NCI-H345 treated with DMSO at 0.1 percent for 48 hours (cell line): Measurements from ENCODE around the gene TMC5.

Source experiments
- DNase-seq: peaks from one replicate; lab custom pipeline; 2025; ENCODE audit not compliant: unreplicated experiment; lab: John Stamatoyannopoulos, UW

Gene TMC5

DNA sequence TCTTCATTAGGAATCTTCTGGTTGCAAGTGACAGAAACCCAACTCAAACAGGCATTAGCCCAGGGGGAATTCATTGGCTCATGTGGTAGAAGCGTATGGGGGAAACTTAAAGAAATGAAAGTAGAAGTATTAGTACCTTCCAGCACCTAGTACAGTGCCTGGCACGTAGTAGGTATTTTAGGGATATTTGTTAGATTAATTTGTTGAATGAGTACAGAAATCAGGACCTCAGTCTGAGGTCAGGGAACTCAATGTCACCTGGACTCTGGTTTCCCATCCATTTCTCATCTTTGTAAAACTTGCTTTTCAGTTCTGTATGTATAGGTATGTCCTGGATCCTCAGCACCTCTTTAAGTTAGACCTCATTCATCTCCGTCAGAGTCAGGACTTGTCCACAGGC is 32.5 kb downstream of the TMC5 start:
- no peak for DNase-seq

- no peak for DNase-seq
Observed at GRCh38 chr16:19458722-19459379, 41.2 kb downstream of the TMC5 start.

- DNase-seq, result no peak
Observed at GRCh38 chr16:19460397-19460796, 42.7 kb downstream of the TMC5 start.

DNA sequence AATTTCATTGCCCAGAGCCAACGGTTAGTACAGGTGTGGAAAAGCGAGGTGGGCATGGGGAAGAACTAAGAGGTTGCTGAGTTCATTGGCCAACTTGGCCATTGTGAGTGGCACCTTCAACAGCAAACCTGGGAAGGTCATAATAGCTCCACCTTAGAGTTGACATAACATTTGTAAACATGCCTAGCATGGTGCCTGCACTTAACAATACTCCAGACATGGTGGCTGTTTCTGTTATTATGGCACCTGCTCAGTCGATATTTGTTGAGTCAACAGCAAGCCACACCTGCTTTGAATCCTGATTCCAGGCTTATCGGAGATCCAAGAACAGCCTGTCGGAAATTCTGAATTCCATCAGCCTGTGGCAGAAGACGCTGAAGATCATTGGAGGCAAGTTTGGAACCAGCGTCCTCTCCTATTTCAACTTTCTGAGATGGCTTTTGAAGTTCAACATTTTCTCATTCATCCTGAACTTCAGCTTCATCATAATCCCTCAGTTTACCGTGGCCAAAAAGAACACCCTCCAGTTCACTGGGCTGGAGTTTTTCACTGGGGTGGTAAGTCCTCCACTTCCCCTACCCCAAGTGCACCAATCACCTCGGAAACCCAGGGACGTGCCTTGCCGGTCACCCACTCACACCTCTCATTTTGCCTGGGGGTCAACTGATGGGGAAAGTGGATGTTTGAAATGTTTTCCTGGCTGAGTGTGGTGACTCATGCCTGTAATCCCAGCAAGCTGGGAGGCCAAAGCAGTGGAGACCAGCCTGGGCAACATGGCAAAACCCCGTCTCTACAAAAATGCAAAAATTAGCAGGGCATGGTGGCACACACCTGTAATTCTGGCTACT is 46.0 kb downstream of the TMC5 start:
- peak; percentile 94 for DNase-seq

- no peak for DNase-seq
Observed at GRCh38 chr16:19468300-19468699, 50.6 kb downstream of the TMC5 start.

- DNase-seq, result no peak
Observed at GRCh38 chr16:19472482-19472881, 54.8 kb downstream of the TMC5 start.

GRCh38 chr16:19474617-19475016 is 56.9 kb downstream of the TMC5 start:
- peak; percentile 2 for DNase-seq

DNA sequence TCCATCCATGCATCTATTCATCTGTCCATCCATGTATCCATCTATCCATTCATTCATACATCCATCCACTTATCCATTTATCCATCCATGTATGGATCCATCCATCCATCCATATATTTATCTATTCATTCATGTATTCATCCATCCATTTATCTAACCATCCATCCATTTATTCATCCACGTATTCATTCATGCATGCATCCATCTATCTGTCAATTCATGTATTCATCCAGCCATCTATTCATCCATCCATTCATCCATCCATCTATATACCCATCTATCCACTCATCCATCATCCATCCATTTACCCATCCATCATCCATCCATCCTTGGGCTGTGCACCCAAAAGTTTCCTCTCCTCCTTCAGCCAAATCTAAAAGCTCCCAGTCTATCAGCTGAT is 60.8 kb downstream of the TMC5 start:
- no peak for DNase-seq

- no peak for DNase-seq
Observed at GRCh38 chr16:19479302-19479721, 61.6 kb downstream of the TMC5 start.

- DNase-seq, result no peak
Observed at GRCh38 chr16:19481296-19481695, 63.6 kb downstream of the TMC5 start.

DNA sequence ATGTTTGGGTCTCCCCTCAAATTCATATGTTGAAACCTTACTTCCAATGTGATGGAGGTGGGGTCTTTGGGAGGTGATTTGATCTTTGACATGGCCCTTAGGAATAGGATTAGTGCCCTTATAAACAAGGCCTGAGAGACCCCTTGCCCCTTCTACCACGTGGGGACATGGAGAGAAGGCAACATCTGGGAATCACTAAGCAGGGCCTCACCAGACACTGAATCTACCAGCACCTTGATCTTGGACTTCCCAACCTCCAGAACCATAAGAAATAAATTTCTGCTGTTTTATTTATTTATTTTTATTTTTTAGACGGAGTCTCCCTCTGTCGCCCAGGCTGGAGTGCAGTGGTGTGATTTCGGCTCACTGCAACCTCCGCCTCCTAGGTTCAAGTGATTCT is 64.1 kb downstream of the TMC5 start:
- no peak for DNase-seq

GRCh38 chr16:19482291-19482690 is 64.6 kb downstream of the TMC5 start:
- no peak for DNase-seq

GRCh38 chr16:19484096-19484495 is 66.4 kb downstream of the TMC5 start:
- DNase-seq, result no peak

- DNase-seq, result no peak
Observed at GRCh38 chr16:19485611-19486010, 67.9 kb downstream of the TMC5 start.

DNA sequence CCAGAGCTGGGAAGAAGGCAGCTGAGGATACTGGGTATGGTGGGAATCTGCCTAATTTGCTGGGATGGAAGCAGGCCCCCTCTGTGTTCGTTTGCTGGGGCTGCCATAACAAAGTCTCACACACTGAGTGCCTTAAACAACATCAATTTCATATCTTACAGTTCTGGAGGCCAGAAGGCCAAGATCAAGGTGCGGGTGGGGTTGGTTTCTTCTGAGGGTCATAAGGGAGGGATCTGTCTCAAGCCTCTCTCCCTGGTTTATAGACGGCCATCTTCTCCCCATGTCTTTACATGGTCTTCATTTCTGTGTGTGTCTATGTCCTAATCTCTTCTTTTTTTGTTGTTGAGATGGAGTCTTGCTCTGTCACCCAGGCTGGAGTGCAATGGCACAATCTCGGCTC is 68.4 kb downstream of the TMC5 start:
- no peak for DNase-seq

DNA sequence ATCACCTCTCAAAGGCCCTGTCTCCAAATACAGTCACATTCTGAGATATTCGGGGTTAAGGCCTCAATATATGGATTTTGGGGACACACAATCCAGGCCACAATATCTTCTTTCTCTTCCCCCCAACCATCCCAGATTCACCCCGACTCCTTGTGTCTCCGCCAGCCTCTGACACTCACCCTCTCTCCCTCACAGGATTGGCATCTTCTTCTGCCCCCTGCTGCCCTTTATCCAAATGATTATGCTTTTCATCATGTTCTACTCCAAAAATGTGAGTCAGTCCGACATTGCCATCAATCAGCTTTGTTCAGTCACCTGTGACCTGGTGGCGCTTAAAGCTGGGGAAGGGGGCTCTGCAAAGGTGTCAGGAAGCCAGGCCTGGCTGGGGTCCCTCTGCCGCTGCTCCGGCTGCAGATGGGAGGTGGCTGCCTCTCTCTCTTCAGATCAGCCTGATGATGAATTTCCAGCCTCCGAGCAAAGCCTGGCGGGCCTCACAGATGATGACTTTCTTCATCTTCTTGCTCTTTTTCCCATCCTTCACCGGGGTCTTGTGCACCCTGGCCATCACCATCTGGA is 69.2 kb downstream of the TMC5 start:
- DNase-seq, result no peak

GRCh38 chr16:19488213-19488640 is 70.5 kb downstream of the TMC5 start:
- DNase-seq, result no peak

- no peak for DNase-seq
Observed at GRCh38 chr16:19490619-19491018, 72.9 kb downstream of the TMC5 start.

- DNase-seq, result no peak
Observed at GRCh38 chr16:19497176-19497575, 79.5 kb downstream of the TMC5 start.

- DNase-seq, result no peak
Observed at GRCh38 chr16:19499006-19499405, 81.3 kb downstream of the TMC5 start.

GRCh38 chr16:19499481-19499880 is 81.8 kb downstream of the TMC5 start:
- no peak for DNase-seq
